ENCODE results near the gene WNK3.
A peak's percentile ranks its signal among the peaks of the same experiment; 100 is the strongest.

WNK3 gene

DNA sequence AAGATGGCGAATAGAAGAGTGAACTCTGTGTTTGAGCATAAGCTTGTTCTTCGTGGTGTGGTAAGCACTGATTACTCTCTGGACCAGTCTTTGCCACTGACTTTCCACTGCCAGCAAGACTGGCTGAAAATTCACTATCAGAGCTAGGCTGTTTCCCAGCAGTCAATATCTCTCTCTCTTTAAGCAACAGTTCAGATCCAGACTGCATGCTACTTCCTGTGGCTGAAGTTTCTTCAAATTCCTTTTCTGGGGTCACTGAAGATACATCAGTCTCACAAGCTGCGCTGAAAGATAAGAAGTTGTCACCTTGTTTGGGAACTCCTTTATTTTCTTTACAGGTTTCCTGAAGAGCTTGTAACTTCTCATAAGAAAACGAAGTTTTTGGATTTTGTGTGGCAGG, 120.8 kb downstream of the WNK3 start:
- DNase-seq, result no peak

DNA sequence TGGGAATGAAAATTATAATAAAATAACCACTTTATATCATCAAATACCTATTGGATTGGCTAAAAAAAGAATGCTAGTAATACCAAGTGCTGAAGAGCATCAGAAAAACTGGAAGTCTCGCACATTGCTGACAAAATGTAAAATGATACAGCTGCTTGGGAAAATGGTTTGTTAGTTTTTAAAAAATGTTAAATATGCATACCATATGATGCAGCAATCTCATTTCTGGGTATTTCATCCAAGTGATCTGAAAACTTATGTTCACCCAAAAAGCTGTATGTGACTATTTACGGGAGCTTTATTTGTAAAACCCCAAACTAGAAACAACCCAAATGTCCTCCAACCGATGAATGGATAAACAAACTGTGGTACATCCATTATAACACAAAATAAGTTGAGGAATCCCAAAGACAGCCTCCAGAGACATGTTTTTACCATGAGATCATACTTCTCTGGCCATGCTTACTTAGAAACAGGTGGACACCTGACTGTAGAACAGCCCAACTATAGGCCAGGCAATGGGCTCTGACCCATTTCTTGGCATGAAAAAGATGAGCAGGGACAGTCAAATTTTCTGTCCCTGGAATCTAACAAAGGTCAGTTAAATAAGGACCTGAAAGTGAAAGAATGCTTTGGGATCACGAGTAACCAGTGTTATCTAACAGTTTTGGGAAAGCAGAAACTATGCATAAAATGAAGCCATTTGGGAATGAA, 127.3 kb downstream of the WNK3 start:
- DNase-seq, result no peak

DNA sequence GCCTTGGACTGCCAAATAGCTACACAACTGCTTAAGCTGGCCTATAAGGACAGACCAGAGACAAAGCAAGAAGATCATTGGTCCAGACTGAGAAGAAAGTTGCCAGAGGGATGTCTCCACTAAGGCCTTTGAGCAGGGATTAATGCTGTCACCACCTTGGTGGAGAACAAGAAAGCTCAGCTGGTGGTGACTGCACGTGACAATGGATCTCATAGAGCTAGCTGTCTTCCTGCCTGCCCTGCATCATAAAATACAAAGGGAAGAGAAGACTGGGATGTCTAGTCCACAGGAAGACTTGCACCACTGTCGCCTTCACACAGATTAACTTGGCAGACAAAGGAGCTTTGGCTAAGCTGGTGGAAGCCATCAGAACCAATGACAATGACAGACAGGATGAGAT, 134.3 kb downstream of the WNK3 start:
- no peak for DNase-seq

GRCh38 chrX:54213603-54214002, 144.2 kb downstream of the WNK3 start:
- DNase-seq, result no peak

GRCh38 chrX:54208531-54208930, 149.3 kb downstream of the WNK3 start:
- DNase-seq, result no peak

GRCh38 chrX:54198262-54198661, 159.6 kb downstream of the WNK3 start:
- no peak for DNase-seq

- no peak for DNase-seq
These were observed 162.8 kb downstream of the WNK3 start for GRCh38 chrX:54194982-54195588.

DNA sequence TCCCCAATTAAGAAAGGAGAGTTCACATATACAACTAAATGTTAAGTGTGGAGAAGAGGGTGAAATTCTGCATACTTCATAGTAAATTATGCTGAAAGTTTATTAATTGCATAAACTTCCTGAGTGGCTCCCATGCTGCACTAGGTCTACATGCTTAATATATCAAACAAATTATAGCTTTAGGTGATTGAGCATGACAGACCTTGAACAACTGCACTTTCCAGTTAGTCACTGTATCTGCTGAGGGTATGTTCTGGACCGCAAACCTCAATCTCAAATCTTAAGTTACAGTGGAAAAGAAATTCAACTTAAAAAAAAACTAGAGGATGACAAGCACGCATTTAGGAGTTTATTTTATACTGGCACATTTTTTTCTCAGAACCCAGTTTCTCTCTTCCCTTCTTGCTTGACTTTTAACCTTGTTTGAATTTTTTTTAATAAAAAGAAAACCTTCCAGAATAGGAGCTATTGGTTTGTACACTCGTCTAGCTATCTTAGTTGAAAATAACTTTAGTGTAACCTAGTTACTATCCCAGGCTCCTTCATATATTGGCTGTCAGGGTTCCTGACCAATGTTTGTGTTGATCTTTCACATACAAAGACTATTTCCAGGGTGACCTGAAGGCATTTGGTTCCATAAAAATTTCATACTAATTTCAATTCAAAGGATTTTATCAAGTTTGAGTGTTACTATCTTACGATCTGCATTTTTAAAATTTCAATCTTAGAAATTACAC, 164.6 kb downstream of the WNK3 start:
- no peak for DNase-seq

- no peak for DNase-seq
These were observed 173.4 kb downstream of the WNK3 start for GRCh38 chrX:54184474-54184873.

DNA sequence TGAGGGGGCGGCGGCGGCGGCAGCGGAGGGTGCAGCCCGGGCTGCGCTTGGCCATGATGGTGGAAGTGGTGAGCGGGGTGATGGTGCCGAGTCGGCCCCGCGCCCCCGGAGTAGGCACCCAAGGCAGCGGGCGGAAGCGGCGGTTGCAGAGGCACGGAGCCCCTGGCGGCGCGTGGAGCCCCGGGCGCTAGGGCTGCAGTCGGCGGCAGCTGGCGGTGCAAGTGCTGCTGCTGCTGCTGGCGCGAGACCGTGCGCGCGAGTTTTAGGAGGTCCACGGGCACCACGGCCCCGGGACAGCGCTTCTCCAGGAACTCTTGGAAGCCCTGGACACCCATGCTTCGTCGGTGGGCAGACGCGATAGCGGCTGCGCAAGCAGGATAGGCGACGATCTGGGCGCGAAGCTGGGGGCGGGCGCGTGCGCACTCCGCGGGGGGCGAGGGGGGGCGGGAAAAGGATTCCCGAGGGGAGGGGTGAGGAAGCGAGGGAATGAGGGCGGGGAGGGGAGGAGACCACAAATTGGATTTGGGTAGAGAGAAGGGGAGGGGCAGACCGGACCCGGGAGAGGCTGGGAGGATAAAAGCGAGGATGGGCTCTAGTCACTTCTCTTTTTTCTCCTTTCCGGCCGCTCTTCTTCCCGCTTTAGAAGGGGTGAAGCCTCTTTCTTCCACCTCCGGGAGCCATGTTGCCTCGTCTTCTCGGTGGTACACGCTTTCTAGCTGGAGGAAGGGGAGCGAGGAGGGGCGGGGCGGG, 174.8 kb downstream of the WNK3 start, which contains the start of gene FAM120C:
Gene FAM120C (minus strand): TSS at position 391 of the 750 bp plus-strand sequence. CDS start 56 bp downstream, at position 335.
- peak; percentile 48 for DNase-seq

GRCh38 chrX:54182194-54182863, 175.5 kb downstream of the WNK3 start:
- DNase-seq, result peak; percentile 7

DNA sequence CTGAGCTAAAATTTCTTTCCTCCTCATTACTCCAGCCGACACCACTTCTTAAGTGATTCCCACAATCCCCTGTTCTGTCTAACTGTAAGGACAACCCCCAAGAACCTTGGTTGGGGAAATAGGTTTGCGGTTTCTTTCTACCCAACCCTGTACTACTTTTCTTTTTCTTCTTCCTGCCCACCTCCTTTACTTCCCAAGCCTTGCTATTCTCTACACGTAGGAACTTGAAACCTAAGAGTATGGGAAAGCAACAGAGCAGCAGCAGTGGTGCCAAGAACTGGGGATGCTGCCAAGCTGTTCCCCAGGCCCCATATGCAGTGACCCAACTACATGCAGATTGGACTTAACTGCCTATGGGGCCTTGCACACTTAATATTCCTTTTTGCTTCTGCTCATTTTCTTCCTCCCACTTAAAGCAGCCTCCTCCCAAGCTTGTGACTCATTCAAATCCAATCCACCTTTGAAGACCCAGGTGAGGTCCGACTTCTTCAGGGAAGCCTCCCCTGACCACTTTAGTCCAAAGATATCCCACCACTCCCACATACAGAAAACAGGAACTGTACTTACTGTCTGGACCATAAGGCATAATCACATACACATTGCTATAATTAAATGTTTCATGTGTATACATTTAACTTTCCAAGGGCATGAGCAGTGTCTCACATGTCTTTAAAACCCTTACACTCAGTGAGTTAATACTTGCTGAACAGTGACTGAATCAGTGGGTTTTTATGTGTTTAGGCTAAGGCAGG, 176.5 kb downstream of the WNK3 start:
- DNase-seq, result no peak

DNA sequence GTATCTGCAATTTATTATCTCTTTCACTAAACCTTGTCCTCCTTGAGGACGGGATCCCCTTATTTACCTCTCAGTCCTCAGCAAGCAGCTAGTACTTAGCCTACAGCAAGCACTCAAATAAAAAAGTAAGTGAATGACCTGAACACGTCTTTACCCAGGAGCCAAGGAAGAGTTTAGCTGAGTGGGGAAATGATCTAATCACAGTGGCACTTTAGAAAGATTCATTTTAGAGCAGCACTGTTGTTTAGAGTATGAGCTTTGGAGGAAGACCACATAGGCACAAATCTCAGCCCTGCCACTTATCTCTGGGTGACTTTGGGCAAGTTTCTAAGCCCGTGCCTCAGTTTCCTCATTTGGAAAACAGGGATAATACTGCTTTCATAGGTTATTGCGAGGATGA, 177.4 kb downstream of the WNK3 start:
- DNase-seq, result no peak

DNA sequence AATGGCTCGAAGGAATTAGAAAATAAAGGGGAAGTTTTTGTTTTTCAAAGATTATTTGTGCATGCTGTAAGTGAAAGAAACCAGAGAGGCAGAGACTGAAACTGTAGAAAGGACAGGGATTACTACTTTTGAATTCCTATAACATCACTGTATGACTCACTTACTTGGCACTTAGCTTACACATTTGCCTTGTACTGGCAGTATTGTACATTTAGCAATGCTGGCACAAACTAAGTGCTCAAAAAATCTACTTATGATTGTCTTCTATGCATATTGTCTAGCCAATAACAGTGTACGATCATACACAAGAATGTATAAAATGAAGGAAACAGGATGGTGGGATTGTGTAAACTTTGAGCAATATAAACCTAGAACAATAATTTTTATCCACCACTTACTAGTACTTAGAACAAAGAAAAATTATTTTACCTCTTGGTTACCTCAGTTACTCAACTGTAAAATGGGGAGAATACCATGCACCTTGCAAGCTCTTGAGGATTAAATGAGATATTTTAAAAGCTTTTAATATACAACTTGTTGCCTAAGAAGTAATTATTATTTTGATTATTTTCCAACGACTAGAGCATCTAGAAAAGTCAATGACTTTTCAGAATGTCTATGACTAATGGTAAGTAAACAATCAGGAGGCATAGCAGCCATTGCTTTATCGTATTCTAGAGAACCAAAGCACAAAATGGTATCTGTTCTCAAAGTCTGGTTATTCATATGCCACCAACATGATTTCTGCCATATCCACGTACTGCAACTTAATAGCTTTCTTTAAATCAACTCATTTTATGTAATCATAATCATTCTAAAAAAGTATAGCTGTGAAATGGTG, 179.5 kb downstream of the WNK3 start:
- DNase-seq, result no peak

GRCh38 chrX:54177306-54177705, 180.5 kb downstream of the WNK3 start:
- DNase-seq, result no peak

DNA sequence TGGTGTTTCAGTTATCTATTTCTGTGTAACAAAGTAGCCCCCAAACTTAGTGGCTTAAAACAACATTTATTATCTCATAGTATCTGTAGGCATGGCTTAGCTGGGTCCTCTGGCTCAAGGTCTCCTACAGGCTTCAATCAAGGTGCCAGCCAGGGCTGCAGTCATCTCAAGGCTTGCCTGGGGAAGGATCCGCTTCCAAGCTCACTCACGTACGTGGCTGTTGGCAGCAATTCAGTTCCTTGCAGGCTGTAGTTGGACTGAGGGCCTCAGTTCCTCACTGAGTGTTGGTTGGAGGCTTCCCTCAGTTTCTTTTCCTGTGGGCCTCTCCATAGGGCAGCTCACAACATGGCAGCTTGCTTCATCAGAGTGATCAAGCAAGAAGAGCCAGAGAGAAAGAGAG, 184.1 kb downstream of the WNK3 start:
- no peak for DNase-seq

GRCh38 chrX:54172455-54172854, 185.4 kb downstream of the WNK3 start:
- DNase-seq, result no peak

GRCh38 chrX:54171527-54172250, 186.2 kb downstream of the WNK3 start:
- DNase-seq, result no peak

DNA sequence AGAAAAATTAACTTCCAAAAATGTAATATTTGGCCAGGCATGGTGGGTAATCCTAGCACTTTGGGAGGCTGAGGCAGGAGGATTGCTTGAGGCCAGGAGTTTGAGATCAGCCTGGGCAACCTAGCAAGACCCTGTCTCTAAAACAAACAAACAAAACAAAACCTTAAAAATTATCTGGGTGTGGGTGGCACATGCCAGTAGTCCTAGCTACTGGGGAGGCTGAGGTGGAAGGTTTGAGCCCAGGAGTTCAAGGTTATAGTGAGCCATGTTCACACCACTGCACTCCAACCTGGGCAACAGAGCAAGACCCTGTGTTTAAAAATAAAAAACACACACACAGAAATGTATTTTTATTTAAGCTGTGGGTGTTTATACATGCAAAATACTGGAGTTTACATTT, 186.8 kb downstream of the WNK3 start:
- DNase-seq, result no peak

DNA sequence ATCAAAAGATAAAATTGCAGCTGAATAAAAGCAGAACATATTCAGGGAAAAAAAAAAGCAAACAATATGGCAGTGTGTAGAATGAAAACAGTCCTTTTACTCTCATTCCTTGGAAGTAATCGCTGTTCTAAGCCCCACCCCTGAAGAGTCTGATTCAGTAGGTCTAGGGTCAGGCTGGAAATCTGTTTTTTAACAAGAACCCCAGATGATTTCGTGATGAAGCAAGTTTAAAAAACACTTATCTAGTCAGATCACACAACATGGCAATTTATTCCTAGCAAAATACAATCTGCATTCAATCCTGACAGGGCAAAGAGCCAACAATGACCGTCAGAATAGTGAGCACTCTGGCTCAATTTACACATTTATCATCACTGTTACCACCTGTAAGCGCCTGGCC, 190.9 kb downstream of the WNK3 start:
- no peak for DNase-seq

All from GF-D8 (cell line).